ENCODE results near the gene CTXN1.
A peak's percentile ranks its signal among the peaks of the same experiment; 100 is the strongest.
"Not testable (repeated sequence)": the region's sequence is repeated elsewhere in the genome, so short reads cannot be mapped to it uniquely, and the experiment has no call there.

Gene CTXN1

GRCh38 chr19:7925171-7925851, 624 bp downstream of the CTXN1 start:
- peak; percentile 70 to 73 for DNase-seq (ENCODE audit: low read depth in 2 of 2)

DNA sequence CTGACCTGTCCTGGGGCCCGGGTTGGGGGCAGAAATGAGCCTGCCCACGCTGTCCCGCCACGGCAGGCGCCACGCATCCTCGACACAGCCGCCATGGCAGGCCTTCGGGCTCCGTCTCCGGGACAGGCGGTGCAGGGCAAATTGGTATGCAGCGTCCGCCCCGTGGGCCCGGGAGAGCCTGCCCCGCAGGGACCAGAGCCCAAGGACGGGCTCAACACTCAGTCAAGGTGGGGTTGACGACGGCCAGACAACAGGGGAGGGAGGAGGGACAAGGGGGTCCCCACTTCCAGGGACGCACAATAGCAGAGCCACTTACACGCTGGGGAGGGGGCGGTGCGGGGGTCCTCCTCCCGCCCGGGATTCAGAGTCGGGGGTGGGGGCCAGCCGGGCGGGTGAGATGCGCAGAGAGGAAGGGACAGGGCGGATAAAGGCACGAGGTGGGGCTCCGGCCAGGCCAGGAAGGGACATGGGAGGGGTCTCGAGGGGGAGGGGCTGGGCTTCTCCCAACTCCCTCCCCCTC, 1.2 kb downstream of the CTXN1 start:
- DNase-seq (ENCODE audit: low read depth in 2 of 2): no peak

DNA sequence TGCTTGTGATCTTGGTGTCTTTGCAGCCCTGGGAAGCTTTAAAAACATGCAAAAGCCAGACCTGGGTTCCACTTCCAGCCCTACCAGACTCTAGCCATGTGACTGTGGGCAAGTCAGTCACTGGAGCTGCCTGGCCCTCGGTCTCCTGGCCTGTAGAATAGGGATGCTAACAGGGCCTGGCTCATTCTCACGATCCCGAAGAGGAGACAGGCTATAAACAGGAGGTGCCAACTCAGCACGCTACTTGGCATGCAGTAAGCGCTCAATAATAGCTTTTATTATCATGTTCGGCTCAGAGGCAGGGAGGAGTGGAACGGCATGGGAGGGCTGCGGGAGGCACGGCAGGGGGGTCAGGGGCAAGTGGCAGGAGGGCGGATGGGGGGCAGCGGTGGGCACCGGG, 1.7 kb downstream of the CTXN1 start:
- DNase-seq (ENCODE audit: low read depth in 2 of 2): no peak

GRCh38 chr19:7923295-7924191, 2.4 kb downstream of the CTXN1 start:
- no peak for DNase-seq (ENCODE audit: low read depth in 2 of 2)

DNA sequence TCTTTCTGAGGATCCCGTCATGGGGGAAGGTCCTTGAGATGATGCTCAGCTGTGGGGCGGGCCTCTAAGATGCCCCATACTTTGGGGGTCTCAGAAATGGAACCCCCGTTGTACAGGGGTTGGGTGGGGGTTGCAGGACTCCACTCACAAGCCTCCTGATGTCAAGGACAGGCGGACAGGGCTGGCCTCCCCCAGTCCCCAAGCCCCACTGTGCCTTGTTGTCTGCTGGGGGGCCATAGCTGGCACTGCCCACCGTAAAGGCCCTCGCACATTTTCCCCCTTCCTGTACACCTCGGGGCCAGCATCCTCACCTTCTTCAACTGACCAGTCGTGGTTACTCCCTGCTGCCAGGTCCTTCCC, 3.1 kb downstream of the CTXN1 start:
- no peak for DNase-seq (ENCODE audit: low read depth in 2 of 2)

- DNase-seq (ENCODE audit: low read depth in 2 of 2): no peak
Observed at GRCh38 chr19:7921967-7922835, 3.7 kb downstream of the CTXN1 start.

GRCh38 chr19:7921302-7921966, 4.5 kb downstream of the CTXN1 start:
- no peak for DNase-seq (ENCODE audit: low read depth in 2 of 2)

DNA sequence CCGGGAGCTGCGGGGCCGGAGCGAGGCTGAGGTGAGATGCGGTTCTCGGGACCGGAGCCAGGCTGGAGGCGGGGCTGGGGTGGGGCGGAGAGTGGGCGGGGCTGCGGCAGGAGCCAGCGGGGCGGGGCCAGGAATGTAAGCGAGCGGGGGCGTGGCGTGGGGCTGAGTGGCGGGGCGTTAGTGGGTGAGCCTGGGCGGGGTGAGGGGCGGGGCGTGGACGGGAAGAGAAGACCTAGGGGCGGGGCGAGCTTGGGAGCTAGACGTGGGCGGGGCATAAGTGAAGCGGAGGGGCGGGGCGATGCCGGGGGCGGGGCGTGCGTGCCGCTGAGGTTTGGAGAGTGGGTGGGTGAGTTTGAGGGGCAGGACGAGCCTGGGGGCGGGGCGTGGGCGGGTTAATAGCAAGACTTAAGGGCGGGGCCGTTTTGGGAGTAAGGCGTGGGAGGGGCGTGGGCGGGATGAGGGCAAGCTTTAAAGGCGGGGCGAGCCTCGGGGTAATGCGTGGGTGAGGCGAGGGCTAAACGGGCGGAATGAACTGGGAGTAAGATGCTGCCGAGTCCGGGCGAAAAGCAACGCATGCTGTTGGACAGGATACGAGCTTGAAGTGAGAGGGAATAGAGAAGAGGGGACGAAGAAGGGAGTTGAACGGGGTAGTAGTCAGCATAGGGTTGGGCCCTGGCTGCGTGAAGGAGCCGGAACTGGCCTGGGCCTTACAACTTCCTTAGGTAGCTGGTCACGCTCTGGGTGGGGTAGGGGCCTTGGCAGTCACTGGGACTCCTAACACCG, 5.2 kb downstream of the CTXN1 start:
- DNase-seq (ENCODE audit: low read depth in 2 of 2): peak; percentile 100

- peak; percentile 94 to 96 for DNase-seq (ENCODE audit: low read depth in 2 of 2)
Observed at GRCh38 chr19:7919610-7920518, 6.1 kb downstream of the CTXN1 start, which contains the start of gene SNAPC2. Gene SNAPC2, plus strand, starts transcription at chr19:7920338. Its CDS starts 29 bp downstream, at chr19:7920367.

DNA sequence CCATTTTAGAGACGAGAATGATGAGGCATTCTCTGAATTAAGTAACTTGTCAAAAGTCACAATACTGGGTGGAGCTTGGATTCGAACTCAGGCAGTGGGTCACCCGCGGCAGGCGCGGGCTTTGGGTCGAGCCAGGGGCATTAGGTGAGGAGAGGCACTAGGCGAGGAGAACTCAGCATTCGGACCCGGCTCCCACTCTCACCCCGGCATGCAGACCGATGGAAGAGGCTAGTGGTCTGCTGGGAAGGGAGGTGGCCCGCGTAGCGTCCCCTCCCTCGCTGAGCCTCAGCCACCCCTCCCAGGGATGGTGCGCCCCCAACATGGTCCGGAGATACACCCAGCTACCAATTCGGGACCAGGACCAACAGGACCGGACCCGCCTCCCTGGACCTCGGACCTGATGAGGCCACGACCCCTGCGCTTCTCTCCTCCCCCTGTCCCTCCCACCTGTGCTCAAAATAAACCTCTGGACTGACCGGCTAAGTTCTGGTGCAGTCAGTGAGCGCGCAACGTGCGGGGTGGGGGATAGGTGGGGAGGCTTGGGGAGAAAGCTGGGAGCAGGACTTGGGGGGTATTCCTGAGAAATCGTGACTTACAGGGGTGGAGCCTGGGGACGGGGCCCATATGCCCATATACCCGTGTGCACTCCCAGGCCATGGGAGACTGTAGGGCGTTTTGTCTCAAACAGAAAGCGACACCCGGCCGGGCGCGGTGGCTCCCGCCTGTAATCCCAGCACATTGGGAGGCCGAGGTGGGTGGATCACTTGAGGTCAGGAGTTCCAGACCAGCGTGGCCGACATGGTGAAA, 7.1 kb downstream of the CTXN1 start:
- no peak for DNase-seq (ENCODE audit: low read depth in 2 of 2)

- not testable (repeated sequence) for DNase-seq (ENCODE audit: low read depth in 2 of 2)
Observed at GRCh38 chr19:7918062-7918614, 7.8 kb downstream of the CTXN1 start.

DNA sequence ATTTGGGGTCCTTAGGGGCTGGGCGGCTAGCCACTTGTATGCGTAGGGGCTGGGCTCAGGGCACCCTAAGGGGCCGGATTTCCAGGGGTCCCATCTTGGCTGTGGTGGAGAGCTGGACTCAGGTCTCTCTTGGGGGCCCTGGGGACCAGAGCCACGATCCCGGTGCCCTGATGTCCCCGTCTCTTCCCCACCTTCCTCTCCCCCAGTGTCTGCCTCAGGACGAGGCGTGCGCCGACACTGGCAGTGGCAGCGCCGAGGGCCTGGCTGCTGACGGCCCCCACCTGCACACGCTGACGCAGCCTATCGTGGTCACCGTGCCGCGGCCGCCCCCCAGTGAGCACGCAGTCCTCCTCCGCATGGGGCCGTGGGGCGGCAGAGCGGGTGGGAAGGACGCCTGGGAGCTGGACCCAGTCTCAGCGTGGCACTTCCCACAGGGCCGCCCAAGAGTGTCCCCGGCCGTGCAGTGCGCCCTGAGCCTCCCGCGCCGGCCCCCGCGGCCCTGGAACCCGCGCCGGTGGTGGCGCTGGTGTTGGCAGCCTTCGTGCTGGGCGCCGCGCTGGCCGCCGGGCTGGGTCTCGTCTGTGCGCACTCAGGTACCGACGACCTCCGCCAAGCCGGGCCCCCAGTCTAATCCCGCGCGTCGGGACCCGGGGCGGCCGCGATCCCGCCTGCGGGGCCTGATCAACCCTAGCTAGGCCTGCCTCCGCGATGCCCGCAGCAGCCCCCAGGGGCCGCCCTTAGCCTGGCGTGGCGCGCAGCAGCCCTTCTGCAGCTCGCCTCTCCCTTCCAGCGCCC, 8.5 kb downstream of the CTXN1 start:
- DNase-seq (ENCODE audit: low read depth in 2 of 2): peak in 1 of 2 donors; percentile 43

GRCh38 chr19:7916955-7917266, 9.0 kb downstream of the CTXN1 start:
- DNase-seq (ENCODE audit: low read depth in 2 of 2): no peak

DNA sequence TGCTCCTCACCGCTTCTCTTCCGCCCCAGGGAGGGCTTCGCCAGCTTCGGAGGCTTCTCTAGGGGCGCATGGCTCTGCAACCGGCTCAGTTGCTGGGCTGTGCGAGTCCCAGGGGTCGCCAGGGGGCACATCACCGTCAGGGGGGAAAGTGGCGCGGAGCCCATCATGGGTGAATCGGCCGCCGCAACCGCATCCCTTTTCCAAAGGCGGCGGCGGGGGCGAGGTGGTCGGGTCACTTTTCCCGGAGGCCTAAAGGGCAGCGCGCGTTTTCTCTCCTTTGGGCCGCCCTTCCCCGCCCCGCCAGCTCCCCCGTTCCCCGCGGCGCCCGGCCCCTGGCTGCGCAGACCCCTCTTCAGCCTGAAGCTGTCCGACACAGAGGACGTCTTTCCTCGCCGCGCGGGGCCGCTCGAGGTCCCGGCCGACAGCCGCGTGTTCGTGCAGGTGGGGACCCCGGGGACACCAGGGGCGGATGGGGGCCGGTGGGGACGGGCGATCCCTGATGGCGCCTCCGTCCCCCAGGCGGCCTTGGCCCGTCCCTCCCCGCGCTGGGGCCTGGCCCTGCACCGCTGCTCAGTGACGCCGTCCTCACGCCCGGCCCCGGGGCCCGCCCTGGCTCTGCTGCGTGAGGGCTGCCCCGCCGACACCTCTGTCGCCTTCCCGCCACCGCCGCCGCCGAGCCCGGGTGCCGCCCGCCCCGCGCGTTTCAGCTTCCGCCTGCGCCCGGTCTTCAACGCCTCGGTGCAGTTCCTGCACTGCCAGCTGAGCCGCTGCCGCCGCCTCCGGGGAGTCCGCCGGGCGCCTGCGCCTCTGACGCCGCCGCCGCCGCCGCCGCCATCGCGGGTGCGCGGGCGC, 9.6 kb downstream of the CTXN1 start:
- DNase-seq (ENCODE audit: low read depth in 2 of 2): peak; percentile 48 to 49

DNA sequence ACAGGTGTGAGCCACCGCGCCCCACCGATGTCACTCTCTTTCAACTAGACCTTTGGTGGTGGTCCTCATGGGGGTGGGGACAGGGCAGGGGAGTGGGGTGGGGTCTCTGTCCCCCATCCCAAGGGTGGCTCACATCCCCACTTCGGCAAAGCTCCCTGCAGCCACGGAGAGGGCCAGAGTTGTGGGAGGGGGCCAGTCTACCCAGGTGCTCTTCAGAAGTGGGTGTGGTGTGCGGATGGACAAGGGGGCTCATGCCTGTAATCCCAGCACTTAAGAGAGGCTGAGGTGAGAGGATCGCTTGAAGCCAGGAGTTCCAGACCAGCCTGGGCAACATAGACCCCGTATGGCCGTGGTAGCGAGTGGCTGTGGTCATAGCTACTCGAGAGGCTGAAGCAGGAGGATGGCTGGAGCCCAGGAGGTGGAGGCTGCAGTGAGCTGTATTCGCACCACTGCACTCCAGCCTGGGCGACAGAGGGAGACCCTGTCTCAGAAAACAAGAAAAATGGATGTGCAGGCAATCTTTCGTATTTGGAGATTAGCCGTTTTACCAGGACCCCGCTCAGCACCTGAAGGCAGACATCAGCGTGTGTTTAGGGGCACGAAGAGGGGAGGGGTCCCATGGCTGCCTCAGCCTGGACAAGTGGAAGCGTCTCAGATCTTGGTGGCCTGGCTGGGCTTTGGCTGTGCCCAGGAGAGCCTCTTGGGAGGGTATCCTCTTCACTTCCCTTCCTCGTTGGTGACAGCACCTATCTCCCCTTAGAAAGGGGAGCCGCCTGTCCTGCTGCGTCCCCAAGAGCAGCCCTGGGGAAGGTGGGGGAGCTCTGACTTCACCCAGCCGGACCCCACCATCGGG, 10.5 kb downstream of the CTXN1 start:
- DNase-seq (ENCODE audit: low read depth in 2 of 2): no peak

DNA sequence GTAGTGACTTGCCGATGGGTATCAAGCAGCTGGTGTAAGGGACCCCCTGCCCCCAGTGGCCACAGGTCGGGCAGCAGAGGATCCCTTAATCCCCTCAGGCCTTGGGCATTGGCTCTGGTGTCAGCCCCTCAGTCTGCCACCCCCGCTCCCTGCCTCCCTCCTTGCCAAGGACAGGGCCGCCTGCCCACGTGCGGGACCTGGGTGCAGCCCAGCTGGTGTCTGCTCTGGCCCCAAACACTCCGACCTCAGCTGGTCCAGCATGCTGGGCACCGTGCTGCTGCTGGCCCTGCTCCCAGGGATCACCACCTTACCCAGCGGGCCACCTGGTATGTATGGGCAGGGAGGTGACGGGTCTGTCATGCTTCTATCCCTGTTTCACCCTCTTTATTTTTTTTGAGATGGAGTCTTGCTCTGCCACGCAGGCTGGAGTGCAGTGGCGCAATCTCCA, 11.3 kb downstream of the CTXN1 start, which contains the start of gene TGFBR3L:
Gene TGFBR3L, plus strand, starts transcription at position 233 of the 448 bp plus-strand sequence.
- DNase-seq (ENCODE audit: low read depth in 2 of 2): no peak
